DMS53 treated with DMSO at 0.1 percent for 48 hours (cell line): ENCODE data around the gene SUDS3.
A peak's percentile ranks its signal among the peaks of the same experiment; 100 is the strongest.

Experiments
- DNase-seq: peaks from one replicate; lab custom pipeline; 2025; ENCODE audit not compliant: unreplicated experiment; lab: John Stamatoyannopoulos, UW

Gene SUDS3

DNA sequence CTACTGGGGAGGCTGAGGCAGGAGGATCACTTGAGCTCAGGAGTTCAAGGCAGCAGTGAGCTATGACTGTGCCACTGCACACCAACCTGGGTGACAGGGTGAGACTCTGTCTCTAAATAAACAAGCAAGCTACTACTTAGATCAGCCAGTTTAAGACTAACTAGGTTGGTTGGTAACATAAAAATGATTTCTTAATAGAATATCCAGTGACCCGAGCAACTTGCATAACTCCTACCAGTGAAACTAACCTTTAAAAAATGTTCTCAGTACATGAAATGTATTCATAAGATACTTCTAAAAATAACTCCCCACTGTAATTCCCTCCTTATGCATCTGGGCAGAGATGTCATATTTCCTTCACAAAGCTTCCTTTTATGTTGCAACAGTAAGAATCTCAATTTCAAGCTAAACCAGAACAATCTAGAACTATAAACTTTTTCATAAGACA is 19.5 kb upstream of the SUDS3 start:
- DNase-seq: no peak

DNA sequence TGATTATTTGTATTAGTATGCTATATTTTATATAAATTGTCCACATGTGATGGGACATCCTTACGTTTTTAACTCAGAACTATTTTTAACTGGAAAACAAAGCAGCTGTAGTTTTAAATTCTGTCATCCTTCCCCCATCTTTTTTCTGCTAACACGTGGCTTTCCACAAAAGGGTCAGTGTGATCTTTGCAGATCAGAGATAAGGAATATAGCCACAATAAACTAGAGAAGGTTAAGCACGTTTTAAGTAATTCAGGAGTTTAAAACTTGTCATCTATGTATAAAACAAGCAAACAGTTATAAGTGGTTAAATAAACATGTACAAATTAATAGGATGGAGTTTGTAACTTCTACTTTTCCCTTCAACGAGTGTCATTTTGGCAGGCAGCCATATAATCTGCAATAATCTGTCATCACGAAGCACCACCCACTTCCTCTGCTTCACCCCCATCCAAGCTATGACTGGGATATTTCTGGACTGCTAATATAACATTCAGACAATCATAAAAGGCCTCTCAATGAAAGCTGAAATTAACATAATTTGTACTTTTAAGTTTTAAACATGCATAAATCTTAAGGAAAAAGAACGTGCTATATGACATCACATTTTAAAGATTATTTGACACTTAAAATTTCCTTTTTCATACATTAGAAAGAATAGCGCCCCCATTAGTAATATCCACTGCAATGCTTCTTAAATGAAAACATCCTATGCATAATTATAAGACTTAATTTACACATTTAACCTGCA is 18.9 kb upstream of the SUDS3 start:
- DNase-seq: no peak

- DNase-seq: no peak
These were observed 18.4 kb upstream of the SUDS3 start for GRCh38 chr12:118358008-118358359.

GRCh38 chr12:118358612-118359540 is 17.5 kb upstream of the SUDS3 start:
- no peak for DNase-seq

DNA sequence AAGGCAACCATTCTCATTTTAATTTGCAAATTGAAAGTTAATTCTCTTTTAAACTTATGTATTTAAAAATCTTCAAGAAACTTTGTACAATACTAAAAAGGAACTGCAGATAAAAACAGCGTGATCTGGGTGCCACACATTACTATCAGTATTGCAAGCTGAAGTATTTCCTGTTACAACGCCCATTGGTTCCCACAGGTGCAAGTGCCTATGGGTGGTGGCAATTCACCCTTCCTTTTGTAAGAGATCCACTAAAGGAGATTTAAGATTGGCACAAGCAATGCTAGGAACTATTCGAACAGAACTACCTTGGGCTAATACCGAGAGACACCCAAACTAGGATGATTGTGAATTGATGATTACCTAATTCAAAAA is 16.8 kb upstream of the SUDS3 start:
- no peak for DNase-seq

DNA sequence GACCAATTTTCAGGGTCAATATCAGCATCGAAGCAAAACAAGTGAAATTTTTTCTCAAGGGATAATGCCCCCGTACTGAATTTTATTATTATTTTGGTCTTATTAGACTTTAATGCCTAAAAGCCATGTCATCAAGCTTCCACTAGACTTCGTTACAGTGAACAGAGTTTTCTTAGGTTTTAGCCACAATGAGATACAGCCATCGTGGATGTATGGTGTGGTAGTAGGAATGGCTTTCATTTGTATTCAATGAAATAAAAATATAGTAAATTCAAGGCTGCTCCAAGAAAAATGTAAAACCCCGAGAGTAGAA is 15.3 kb upstream of the SUDS3 start:
- no peak for DNase-seq

GRCh38 chr12:118361889-118362288 is 14.5 kb upstream of the SUDS3 start:
- no peak for DNase-seq

DNA sequence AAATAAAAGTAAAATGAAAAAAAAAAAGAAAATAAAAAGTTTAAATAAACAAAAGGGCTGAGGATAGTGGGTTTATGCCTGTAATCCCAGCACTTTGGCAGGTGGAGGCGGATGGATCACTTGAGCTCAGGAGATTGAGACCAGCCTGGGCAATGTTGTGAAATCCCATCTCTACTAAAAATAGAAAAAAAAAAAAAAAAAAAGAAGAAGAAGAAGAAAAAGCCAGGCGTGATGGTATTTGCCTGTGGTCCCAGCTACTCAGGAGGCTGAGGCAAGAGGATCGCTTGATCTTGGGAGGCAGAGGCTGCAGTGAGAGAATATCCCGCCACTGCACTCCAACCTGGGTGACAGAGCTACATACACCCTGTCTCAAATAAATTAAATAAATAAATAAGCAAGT is 7.5 kb upstream of the SUDS3 start:
- no peak for DNase-seq

DNA sequence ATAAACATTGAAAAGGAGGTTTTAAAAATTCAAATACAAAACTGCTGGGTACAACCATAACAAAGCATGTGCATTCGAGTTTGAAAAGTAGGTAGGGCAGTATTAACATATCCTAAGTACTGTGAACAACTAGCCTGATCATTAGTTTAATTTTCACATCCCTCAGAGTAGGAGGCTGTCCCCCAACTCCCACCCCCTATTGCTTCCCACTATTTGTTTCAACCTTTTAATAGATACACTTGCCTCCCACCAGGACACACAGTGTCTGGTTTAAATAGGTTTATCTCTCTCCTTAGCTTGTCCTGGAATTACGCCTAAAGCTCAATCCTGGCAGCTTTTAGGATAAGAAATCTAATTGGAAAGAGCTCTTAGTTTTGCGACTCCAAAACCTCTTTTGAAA is 5.8 kb upstream of the SUDS3 start:
- no peak for DNase-seq

GRCh38 chr12:118371321-118372282 is 4.8 kb upstream of the SUDS3 start:
- DNase-seq: no peak

- peak; percentile 98 for DNase-seq
These were observed 3.5 kb upstream of the SUDS3 start, which contains the start of gene TAOK3 for GRCh38 chr12:118372541-118373495. Gene TAOK3 (minus strand): TSS chr12:118372907. CDS start chr12:118255567, 117,340 bp downstream.

GRCh38 chr12:118373616-118374015 is 2.7 kb upstream of the SUDS3 start:
- DNase-seq: no peak

DNA sequence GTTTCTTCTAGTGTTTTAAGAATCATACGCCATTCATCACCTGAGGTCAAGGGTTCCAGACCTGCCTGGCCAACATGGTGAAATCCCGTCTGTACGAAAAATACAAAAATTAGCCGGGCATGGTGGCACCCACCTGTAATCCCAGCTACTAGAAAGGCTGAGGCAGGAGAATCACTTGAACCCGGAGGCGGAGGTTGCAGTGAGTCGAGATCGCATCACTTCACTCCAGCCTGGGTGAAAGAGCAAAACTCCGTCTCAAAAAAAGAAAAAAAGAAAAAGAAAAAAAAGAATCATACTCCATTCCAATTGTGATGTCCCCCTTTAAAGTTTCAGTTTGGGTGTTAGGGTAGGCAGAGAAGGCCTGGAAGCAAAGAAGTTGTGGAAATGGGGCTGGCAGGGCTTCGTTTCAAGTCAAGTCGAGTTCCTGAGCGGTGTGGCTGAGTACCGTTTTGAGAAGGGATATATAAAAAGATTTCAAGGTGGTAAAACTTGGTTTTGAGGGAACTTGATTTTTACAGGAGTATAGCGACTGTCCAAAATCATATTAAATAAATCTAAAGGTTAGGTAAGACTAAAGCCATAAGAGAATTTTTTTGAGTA is 2.1 kb upstream of the SUDS3 start:
- DNase-seq: no peak

GRCh38 chr12:118374909-118375308 is 1.4 kb upstream of the SUDS3 start:
- no peak for DNase-seq

GRCh38 chr12:118375348-118375747 is 1.0 kb upstream of the SUDS3 start:
- no peak for DNase-seq

DNA sequence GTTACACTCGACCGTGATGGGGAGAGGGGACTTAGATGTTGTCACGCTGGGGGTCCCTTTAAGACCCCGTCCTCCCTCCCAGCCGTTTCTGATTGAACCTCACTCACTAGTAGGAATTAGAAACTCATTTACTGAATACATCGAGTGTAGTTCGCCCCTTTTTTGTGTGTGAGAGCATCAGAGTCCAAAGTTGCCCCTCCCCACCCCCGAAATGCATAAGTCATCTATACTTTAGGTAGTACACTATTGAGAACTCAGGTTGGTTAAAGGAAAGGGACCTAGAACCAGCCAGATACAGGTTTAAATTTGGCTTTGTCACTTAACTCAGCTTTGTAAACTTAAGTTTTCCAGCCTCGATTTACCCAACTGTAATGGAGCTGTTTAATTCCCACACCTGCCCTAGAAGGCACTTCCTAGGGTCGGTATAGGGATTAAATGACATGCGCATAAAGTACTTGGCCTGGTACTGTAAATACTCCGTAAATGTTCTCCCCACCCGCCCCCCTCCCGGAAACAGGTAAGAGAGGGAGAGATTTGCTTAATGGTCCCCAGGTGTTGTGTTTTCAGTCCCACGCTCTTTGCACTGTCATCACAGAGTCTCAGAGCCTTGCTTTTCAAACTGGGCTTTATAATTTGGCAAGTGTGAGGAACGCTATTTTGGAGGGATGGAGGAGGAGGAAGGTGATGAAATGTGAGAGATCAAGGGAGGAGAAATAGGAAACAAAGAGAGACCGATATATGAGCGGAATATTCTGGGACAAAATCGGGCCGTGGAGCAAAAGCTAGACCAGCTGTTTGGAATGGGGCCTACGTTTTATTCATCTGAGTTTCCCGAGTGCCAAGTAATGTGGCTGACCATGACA is 897 bp downstream of the SUDS3 start:
- peak; percentile 50 for DNase-seq

GRCh38 chr12:118377884-118378470 is 1.6 kb downstream of the SUDS3 start:
- DNase-seq: peak; percentile 74

DNA sequence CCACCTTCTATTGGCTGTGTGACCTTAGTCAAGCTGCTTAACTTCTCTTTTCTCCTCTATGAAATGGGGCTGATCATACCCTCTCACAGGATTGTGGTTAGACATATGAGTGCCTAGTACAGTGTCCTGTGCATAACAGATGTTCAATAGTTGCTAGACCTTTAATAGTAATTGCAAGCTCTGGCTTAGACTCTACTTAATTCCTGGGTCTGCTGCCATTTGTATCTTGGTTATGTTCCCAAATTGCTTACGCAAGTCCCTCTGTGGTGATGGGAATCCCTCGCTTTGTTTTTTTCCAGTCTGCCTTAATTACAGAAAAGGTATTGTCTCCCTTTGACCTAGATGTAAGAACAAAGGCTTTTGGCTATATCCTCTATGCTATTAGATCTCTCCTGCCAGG is 15.1 kb downstream of the SUDS3 start:
- DNase-seq: no peak
